Measurements from ENCODE around the gene NPEPL1.

Gene NPEPL1

GRCh38 chr20:58740356-58741308, 48.0 kb downstream of the NPEPL1 start:
- no peak for TF ChIP-seq CTCF (IDR thresholded peaks at IDR 0.05; ENCODE audit: low read depth, low read length, missing control alignments)
- DNase-seq (ENCODE audit: low read depth) = no peak
- H3K4me3 ChIP-seq (ENCODE audit: low read depth, low read length) = no peak overlapping the region

GRCh38 chr20:58741384-58741783, 48.8 kb downstream of the NPEPL1 start:
- no peak overlapping the region for H3K4me3 ChIP-seq (ENCODE audit: low read depth, low read length)
- no peak for DNase-seq (ENCODE audit: low read depth)
- no peak for TF ChIP-seq CTCF (IDR thresholded peaks at IDR 0.05; ENCODE audit: low read depth, low read length, missing control alignments)

GRCh38 chr20:58742668-58743566, 50.3 kb downstream of the NPEPL1 start:
- no peak for TF ChIP-seq CTCF (IDR thresholded peaks at IDR 0.05; ENCODE audit: low read depth, low read length, missing control alignments)

GRCh38 chr20:58743929-58744534, 51.4 kb downstream of the NPEPL1 start:
- no peak overlapping the region for H3K4me3 ChIP-seq (ENCODE audit: low read depth, low read length)
- no peak for TF ChIP-seq CTCF (IDR thresholded peaks at IDR 0.05; ENCODE audit: low read depth, low read length, missing control alignments)

More at GRCh38 chr20:58742668-58743566, 50.3 kb downstream of the NPEPL1 start:
- no peak for DNase-seq (ENCODE audit: low read depth)
- H3K4me3 ChIP-seq (ENCODE audit: low read depth, low read length) = no peak overlapping the region

GRCh38 chr20:58744836-58745235, 52.2 kb downstream of the NPEPL1 start:
- no peak for TF ChIP-seq CTCF (IDR thresholded peaks at IDR 0.05; ENCODE audit: low read depth, low read length, missing control alignments)
- no peak overlapping the region for H3K4me3 ChIP-seq (ENCODE audit: low read depth, low read length)
- no peak for DNase-seq (ENCODE audit: low read depth)

More at GRCh38 chr20:58743929-58744534, 51.4 kb downstream of the NPEPL1 start:
- DNase-seq (ENCODE audit: low read depth) = no peak

GRCh38 chr20:58745391-58745790, 52.8 kb downstream of the NPEPL1 start:
- no peak for TF ChIP-seq CTCF (IDR thresholded peaks at IDR 0.05; ENCODE audit: low read depth, low read length, missing control alignments)
- H3K4me3 ChIP-seq (ENCODE audit: low read depth, low read length) = no peak overlapping the region
- DNase-seq (ENCODE audit: low read depth) = no peak

Measured in GM12864 (cell line).